LHCN-M2 (cell line): ENCODE results near the gene RAD51AP2. TPM values are rescaled to one million over a fixed set of nuclear protein-coding genes. Genes with fewer than 3 reads are reported as not detected.
"Not testable (repeated sequence)": the region's sequence is repeated elsewhere in the genome, so short reads cannot be mapped to it uniquely, and the experiment has no call there.

ENCODE experiments used
- DNase-seq: peaks from one replicate; pipeline ENCODE4 v3.0.0-alpha.2; 2012; ENCODE audit warnings: low read depth
- total RNA-seq: library from RNA; depleted of rRNA; stranded (reverse); fragments of >200 nt; gene quantifications from 2 replicates; pipeline ENCODE4 v1.2.3, GENCODE V29; 2014

The RAD51AP2 gene
- total RNA-seq, 1 experiment from 2014 or later: under 0.01 TPM

DNA sequence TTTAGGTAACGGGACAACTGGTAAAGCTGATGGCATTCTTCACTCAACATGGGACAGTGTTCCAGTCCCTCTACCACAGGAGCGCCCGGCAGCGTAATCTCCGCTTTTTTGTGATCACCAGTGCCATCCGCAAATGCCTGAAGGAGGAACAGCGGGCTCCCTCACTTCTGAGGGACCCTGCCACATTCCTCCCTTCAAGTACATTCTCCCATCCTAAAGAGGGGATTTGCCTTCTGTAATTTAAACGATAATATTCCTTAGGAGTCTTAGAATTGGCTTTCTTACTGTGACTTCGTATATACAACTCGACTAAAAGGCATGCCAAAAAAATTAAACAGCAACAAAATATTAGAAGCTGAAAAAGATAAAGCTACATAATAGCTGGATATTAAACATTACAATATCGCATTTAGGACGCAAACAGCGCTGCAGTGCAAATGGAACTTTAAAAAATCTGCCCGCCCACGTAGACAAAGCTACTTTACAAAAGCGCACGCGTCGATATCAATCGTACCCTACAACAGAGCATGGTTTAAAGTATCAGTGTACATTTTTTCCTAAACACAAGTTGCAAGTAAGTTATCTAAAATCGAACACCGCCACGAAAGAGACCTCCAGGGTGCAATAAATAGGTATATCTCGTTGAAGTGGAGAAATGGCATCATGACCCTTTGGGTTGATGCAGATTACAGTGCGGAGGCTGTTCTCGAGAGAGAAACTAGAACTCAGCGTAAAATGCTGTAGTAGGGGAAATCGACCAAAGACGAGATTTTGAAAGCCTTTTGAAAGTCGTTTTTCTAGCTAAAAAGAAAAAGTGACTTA lies 20.0 kb upstream of the RAD51AP2 start:
- DNase-seq: no peak

DNA sequence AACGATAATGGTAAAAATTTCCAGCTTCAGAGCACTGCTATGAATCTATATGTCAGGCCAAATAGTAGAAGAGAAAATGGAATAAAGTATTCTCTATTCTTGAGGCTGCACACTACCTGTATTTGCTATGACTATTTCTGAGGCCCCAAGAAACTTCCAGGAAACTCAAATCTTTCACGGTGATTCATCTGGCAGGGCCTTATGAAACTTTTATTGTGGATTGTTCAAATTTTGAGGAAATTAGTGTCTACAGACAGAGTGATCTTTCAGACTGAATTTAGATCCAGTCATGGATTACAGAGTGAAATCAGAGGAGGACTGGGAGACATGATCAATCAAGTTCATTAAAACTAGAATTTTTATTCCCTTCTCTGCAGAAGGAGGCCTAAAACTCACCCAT lies 18.2 kb upstream of the RAD51AP2 start:
- no peak for DNase-seq

DNA sequence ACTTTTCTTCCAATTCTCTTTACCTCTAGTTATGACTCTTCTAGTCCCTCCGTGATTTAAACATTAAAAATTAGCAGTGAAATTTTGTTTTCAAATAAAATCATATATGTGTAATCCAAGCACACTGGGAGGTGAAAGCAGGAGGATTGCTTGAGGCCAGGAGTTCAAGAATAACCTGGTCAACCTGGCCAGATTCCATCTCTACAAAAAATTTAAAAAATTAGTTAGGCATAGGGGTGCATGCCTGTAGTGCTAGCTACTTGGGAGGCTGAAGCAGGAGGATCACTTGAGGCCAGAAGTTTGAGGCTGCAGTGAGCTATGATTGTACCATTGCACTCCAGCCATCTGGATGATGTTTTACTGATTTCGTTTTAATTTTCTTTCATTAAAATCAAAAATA lies 15.3 kb upstream of the RAD51AP2 start:
- DNase-seq: no peak

DNA sequence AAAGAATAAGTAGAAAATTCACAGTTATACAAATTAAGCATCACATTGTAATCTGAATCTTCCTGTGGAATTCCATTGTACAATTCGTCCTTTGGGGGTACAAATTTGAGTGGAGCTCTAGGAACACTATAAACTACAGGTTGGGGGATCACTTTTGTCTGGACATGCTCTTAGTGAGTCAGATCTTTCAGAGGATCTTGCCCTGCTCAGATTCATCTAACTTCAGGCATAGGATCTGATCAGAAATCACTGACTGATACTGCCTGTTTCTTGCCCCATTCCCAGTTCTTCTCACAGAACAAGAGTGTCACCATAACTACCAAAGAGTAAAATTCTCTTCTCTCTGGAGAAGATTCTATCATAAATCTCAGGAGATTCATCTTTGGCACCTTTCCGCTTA lies 11.5 kb upstream of the RAD51AP2 start:
- no peak for DNase-seq

DNA sequence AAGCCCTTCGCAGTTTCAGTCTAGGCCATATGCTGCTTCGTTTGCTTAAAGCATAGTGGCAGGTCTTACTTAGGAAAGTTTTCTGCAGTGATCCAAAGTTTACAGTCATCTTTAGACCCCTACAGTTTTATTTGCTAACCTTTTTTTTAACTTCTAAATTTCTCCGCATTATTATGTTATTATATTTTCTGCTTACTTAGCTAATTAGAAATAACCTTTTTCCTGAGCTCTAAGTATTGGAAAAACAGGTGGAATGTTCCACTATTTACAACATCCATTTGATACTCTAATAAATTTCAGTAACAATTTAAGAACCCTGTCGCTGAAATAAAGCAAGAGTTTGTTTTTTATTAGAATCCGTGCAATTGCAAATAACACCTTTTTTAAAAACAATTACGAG lies 4.1 kb upstream of the RAD51AP2 start:
- no peak for DNase-seq

DNA sequence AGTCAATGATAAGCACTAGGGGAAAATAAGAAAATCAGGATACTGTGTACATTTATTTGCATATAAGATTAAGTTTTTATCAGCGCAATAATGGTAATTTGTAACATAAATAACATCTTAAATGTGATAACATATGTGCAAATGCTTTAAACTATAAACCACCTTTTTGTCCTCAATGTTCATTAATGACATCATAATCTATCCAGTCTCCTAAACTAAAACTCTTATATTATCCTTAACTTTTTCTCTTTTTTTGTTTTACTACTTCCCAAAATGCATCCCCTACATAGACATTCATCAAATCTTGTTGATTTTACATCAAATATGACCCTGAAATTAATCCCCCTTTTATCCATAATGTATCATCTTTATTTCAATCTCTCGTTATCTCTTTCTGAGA lies 3.4 kb upstream of the RAD51AP2 start:
- no peak for DNase-seq

DNA sequence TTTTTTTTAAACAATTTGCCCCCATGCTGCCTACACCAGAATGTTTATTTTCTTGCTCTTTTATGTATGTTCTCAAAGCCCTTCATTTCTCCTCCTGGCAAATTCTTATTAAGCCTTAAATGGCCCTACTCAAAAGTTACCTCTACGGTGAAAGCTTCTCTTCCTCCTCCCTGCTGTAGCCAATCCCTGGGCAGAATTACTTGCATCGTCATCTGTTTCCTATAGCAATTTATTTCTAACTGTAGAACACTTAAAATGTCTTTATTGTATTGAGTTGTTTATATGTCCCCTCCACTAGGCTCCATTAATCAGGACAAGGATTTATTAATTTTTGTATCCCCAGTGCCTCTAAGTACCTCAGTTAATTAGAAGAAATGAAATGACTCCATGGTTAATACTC lies 2.5 kb upstream of the RAD51AP2 start:
- no peak for DNase-seq

DNA sequence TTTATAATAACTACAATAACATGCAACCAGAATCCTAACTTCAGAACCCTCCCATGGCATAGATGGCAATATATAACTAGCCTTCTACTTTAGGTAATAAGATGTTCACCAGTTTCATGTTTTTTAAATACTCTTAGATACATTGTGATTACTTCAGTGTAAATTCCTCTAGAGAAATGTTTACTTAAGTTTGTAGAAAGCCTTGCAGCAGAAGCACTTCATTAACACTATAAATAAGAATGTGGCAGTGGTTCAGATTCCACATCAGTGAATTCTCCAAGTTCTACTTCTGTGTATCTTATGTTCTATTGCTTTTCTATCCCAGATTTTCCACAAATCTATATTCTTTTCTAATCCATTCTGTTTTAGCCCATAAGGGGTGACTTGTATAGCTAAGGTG lies 1.2 kb upstream of the RAD51AP2 start:
- no peak for DNase-seq

DNA sequence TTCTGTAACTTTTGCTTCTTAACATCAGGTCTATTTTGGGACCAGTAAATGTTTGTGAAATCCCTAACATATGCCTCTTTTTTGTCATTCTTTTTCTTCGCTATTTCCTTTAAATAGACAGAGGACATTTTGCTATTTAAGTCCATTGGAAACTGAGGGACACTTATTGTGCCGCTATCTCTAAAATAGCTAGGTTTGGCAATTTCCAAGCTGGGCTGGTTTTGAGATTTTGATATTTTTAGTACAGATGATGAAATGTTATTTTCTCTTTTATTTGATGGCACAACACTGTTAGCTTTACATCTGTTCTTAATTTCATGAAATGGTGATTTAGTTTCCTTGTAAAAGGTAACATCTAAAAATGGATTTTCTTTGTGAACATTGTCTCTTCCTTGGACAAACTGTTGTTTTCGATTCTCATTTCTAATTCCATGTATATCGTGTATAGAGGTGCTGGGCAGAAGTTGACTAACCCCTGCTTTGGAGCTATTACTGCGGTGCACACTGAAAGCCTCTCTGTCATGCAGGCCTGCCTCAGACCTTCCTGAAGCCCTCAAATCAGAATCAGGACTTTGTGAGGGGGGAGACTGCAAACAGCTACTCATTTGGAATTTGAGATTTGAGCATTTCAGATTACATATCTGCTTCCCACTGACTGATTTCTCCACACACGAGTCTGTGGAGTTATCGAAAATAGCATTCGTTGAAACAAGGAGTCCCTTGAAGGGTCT lies 594 bp downstream of the RAD51AP2 start:
- DNase-seq: no peak

DNA sequence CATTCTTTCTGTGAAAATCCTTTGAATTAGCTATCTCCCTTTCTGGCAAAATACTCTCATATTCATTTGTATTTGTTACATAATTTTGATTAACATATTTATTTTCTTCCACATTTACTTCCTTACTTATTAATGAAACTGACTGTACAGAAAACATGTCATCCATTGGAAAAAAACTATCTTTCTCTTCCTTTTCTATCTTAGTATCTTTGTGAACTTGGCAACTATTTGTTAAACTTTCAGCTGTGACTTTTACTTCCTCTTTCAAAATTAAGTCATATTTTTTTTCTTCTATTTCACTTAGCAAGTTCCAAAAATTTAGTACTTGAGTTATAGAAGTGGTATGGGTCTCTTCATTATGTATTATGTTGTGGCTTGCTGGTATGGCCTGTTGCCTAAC lies 2.6 kb downstream of the RAD51AP2 start:
- no peak for DNase-seq

DNA sequence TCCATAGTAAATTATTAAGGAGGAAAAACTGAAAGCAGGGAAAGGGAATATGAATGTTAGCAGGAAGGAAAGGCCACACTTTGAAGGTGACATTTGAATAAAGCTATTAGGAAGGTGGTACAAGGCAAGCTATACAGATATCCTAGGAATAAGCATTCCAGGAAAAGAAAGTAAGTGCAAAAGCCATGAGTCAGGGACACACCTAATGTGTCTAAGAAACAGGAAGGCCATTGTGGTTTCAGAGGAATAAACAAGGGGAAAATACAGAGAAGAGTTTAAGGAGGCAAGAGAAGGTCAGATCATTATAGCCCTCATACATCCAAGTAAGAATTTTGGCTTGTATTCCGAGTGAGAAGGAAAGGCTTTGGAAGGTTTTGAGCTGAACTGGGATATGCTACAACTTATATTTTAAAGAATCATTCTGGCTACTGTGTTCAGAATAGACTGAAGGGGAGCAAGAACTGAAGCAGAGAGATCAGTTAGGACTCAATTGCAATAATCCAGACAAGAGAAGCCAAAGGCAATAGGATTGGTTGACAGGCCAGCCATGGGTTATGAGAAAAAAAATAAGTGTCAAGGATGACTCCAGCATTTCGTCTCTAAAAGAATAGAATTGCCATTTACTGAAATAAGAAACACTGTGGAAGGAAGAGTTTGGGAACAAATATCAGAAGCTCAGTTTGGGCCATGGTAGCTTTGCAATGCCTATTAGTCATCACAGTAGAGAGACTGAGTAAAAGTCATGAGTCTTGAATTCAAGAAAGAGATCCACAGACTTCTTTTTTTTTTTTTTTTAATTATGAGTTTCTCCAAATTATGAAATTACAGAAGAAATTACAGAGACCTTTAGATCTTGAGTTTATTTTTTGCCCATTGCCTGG lies 11.3 kb downstream of the RAD51AP2 start:
- DNase-seq: peak; percentile 47

DNA sequence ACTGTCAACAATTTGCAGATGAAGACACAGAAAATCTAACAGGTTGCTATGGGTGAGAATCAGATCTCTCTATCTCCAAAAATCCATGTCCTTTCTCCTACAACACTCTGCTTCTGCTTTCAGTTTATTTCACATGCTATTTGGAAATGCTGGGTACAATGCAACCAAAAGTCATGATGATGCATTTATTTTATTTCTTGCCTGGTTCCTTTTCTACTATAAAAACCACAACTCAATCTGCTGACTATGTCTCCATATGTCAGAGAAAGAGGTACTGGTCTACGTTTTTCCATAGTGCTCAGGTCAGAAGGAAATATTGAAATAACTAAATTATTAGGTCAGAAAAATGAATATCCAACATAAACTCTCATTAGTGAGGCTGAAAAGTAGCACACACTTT lies 20.5 kb downstream of the RAD51AP2 start:
- DNase-seq: no peak

DNA sequence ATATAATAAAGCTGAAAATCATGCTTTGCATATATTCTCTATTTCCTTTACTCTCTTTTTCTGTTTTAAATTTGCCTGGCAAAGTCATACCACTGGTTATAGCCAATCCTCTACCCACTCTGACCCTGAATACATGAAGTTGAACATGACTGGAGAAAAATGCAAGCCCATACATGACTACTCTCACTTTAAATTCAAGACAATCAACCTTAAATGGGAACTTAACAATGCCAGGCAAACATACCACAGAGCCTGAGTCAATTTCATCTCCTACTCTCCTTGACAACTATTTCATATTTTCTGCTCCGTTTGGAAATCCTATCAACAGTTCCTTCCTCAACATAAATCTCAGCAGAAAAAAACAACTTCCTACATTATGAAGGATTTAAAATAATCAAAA lies 22.6 kb downstream of the RAD51AP2 start:
- DNase-seq: no peak

DNA sequence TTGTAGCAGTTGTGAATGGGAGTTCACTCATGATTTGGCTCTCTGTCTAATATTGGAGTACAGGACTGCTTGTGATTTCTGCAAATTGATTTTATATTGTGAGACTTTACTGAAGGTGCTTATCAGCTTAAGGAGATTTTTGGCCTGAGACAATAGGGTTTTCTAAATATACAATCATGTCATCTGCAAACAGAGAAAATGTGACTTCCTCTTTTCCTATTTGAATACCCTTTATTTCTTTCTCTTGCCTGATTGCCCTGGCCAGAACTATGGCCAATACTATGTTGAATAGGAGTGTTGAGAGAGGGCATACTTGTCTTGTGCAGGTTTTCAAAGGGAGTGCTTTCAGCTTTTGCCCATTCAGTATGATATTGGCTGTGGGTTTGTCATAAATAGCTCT lies 28.1 kb downstream of the RAD51AP2 start:
- not testable (repeated sequence) for DNase-seq

DNA sequence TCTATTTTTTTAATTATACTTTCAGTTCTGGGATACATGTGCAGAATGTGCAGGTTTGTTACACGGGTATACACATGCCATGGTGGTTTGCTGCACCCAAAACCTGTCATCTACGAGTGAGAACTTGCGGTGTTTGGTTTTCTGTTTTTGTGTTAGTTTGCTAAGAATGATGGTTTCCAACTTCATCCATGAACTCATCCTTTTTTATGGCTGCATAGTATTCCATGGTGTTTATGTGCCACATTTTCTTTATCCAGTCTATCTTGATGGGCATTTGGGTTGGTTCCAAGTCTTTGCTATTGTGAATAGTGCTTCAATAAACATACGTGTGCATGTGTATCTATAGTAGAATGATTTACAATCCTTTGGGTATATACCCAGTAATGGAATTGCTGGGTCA lies 29.6 kb downstream of the RAD51AP2 start:
- DNase-seq: not testable (repeated sequence)

DNA sequence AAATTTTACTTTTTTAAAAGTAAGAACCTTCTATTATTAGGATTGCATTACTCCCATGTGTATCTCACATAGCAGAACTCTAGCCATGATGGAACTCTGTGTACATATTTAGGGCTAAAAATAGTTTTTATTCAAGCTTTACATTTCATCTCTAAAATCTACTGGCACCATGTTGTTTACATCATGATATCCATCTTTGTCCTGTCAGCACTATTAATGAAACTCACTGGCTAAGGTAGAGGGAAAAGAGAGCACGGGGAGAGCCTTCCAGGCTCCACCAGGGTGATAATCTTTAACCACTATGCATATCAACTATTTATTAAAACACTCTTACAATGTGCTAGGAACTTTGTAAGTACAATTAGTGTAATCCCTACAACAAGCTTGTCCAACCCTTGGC lies 34.7 kb downstream of the RAD51AP2 start:
- no peak for DNase-seq

DNA sequence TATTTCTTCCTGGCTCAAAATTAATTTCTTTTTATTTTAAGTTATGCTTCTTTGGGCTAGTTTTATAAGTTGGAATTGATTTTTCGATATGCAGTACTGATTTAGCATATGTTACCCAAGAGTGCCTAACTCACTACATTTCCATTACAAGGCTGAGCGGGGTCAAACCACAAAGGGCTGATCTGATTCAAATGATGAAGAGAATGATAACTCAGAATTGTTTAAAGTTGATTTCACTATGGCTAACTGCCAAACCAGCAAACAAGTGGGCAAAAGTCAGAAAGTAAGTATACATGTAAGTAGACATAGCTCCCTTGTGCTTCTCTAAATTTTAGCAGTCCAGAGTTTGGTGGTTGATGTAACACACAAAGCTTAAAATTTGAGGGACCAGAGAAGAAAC lies 35.6 kb downstream of the RAD51AP2 start:
- DNase-seq: peak; percentile 18

DNA sequence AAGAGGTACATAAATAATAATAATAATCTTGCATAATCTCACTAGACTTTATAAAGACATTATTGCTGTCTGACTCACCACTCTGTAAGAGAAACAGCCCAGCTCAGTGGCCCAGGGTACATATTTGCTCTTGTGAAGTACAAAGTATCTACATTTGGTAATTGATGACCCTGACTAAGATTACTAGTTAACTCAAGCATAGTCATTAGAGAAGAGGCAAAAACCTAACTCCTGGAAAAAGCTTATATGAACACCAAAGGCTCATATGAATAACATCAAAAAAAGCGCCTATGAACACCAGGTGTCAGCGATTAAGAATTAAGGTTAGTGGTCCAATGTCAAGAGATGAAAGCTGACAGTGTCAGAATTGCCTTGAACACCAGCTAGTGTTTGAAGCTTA lies 38.4 kb downstream of the RAD51AP2 start:
- DNase-seq: peak; percentile 49

DNA sequence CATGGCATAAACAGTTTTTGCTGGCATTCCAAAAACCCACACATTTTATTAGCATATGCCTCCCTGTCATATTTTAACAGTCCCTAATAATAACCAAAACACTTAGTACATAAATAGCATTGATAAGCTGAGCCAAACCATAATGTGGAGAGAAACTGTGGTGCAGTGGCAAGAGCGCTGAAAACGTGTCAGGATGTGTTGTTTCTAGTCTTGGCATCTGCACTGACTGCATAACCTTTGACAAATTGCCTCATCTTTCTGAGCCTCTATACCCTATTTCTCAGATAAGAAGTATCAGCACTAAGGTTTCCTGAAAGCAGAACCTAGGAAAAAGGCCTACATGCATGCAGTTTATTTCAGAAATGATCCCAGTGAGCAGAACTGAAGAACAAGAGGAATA lies 41.4 kb downstream of the RAD51AP2 start:
- no peak for DNase-seq

DNA sequence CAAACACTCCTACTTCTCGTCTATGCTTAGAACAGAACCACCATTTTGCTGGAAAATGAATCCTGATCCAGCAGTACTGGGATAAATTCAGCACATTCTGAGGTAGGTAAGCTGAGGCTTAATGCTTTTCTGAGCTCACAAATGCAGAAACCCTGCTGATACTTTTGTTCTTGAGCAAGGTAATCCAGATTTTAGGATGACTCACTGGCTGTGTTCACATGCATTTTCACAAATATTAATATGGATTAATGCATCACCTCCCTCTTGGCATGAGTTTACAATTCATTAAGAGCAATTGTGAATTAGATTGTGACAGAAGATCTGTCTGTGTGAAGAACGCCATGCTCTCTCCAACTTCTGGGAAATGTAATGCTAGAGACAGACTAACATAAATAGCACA lies 42.2 kb downstream of the RAD51AP2 start:
- DNase-seq: no peak

DNA sequence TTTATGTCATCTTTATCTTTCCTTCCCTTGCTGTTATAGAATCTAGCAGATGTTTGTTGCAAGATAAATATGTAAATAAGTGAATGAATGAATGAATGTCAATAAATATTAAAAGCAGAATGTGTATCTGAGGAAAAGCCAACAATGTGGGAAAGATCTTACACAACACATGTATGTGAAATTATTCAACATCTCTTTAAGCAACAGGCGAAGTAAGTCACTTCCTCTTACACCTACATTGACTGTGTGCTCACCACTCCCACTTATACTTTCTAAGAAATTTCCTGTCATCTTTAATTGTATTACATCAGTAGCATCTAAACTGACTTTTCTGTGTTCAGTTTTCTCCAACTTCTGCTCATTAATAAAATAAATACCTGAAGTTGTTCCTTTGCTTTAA lies 43.0 kb downstream of the RAD51AP2 start:
- DNase-seq: no peak

DNA sequence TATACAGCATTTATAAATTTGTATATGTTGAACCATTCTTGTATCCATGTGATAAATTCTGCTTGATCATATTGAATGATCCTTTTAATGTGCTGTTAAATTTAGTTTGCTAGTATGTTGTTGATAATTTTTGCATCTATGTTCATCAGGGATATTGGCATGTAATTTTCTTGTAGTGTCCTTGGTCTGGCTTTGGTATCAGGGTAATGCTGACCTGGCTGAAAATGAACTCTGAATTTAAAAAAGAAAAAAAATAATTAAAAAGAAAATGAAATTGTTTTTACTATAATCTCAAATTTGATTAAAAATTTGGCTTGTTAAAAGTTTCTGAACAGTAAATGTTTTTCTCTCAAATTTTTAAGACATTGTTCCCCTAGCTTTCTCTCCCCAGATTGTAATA lies 46.3 kb downstream of the RAD51AP2 start:
- DNase-seq: no peak
